ENCODE results near the gene CFAP53. TPM values are rescaled to one million over a fixed set of nuclear protein-coding genes. Genes with fewer than 3 reads are reported as not detected.

The CFAP53 gene
- total and polyA plus RNA-seq, 2 of the 13 experiments (the other 11 are each of a cell fraction or from before 2014, with no cell fraction given): 0.05 to 0.07 TPM

DNA sequence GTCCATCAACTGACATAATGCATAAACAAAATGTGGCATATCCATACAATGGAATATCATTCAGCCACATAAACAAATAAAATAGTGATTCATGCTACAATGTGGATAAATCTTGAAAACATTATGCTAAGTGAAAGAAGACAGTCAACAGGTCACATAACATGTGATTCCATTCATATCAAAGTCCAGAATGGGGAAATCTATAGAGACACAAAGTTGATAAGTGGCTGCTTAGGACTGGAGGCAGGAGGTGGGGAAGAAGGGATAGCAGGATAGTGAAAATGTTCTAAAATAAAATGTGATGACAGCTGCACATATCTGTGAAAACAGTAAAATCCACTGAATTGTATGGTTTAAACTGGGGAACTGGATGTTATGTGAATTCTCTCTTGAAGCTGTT lies 18.7 kb downstream of the CFAP53 start (continued):
- TF ChIP-seq, protein P1, sequence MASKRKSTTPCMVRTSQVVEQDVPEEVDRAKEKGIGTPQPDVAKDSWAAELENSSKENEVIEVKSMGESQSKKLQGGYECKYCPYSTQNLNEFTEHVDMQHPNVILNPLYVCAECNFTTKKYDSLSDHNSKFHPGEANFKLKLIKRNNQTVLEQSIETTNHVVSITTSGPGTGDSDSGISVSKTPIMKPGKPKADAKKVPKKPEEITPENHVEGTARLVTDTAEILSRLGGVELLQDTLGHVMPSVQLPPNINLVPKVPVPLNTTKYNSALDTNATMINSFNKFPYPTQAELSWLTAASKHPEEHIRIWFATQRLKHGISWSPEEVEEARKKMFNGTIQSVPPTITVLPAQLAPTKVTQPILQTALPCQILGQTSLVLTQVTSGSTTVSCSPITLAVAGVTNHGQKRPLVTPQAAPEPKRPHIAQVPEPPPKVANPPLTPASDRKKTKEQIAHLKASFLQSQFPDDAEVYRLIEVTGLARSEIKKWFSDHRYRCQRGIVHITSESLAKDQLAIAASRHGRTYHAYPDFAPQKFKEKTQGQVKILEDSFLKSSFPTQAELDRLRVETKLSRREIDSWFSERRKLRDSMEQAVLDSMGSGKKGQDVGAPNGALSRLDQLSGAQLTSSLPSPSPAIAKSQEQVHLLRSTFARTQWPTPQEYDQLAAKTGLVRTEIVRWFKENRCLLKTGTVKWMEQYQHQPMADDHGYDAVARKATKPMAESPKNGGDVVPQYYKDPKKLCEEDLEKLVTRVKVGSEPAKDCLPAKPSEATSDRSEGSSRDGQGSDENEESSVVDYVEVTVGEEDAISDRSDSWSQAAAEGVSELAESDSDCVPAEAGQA (IDR thresholded peaks at IDR 0.05; ENCODE audit: low read depth): no peak
- TF ChIP-seq, protein P1 (CRISPR knock-in tag; IDR thresholded peaks at IDR 0.05; ENCODE audit: borderline replicate concordance): no peak
- TF ChIP-seq ZFP90 (CRISPR knock-in tag; IDR thresholded peaks at IDR 0.05; ENCODE audit: borderline replicate concordance): no peak
- TF ChIP-seq, protein P2, sequence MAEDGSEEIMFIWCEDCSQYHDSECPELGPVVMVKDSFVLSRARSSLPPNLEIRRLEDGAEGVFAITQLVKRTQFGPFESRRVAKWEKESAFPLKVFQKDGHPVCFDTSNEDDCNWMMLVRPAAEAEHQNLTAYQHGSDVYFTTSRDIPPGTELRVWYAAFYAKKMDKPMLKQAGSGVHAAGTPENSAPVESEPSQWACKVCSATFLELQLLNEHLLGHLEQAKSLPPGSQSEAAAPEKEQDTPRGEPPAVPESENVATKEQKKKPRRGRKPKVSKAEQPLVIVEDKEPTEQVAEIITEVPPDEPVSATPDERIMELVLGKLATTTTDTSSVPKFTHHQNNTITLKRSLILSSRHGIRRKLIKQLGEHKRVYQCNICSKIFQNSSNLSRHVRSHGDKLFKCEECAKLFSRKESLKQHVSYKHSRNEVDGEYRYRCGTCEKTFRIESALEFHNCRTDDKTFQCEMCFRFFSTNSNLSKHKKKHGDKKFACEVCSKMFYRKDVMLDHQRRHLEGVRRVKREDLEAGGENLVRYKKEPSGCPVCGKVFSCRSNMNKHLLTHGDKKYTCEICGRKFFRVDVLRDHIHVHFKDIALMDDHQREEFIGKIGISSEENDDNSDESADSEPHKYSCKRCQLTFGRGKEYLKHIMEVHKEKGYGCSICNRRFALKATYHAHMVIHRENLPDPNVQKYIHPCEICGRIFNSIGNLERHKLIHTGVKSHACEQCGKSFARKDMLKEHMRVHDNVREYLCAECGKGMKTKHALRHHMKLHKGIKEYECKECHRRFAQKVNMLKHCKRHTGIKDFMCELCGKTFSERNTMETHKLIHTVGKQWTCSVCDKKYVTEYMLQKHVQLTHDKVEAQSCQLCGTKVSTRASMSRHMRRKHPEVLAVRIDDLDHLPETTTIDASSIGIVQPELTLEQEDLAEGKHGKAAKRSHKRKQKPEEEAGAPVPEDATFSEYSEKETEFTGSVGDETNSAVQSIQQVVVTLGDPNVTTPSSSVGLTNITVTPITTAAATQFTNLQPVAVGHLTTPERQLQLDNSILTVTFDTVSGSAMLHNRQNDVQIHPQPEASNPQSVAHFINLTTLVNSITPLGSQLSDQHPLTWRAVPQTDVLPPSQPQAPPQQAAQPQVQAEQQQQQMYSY (CRISPR knock-in tag; IDR thresholded peaks at IDR 0.05): no peak
- TF ChIP-seq, protein P3, sequence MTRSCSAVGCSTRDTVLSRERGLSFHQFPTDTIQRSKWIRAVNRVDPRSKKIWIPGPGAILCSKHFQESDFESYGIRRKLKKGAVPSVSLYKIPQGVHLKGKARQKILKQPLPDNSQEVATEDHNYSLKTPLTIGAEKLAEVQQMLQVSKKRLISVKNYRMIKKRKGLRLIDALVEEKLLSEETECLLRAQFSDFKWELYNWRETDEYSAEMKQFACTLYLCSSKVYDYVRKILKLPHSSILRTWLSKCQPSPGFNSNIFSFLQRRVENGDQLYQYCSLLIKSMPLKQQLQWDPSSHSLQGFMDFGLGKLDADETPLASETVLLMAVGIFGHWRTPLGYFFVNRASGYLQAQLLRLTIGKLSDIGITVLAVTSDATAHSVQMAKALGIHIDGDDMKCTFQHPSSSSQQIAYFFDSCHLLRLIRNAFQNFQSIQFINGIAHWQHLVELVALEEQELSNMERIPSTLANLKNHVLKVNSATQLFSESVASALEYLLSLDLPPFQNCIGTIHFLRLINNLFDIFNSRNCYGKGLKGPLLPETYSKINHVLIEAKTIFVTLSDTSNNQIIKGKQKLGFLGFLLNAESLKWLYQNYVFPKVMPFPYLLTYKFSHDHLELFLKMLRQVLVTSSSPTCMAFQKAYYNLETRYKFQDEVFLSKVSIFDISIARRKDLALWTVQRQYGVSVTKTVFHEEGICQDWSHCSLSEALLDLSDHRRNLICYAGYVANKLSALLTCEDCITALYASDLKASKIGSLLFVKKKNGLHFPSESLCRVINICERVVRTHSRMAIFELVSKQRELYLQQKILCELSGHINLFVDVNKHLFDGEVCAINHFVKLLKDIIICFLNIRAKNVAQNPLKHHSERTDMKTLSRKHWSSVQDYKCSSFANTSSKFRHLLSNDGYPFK (CRISPR knock-in tag; IDR thresholded peaks at IDR 0.05; ENCODE audit: borderline replicate concordance): no peak
- TF ChIP-seq, protein P4, sequence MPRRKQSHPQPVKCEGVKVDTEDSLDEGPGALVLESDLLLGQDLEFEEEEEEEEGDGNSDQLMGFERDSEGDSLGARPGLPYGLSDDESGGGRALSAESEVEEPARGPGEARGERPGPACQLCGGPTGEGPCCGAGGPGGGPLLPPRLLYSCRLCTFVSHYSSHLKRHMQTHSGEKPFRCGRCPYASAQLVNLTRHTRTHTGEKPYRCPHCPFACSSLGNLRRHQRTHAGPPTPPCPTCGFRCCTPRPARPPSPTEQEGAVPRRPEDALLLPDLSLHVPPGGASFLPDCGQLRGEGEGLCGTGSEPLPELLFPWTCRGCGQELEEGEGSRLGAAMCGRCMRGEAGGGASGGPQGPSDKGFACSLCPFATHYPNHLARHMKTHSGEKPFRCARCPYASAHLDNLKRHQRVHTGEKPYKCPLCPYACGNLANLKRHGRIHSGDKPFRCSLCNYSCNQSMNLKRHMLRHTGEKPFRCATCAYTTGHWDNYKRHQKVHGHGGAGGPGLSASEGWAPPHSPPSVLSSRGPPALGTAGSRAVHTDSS (CRISPR knock-in tag; conservative IDR thresholded peaks at IDR 0.05): no peak
- TF ChIP-seq, protein P5, sequence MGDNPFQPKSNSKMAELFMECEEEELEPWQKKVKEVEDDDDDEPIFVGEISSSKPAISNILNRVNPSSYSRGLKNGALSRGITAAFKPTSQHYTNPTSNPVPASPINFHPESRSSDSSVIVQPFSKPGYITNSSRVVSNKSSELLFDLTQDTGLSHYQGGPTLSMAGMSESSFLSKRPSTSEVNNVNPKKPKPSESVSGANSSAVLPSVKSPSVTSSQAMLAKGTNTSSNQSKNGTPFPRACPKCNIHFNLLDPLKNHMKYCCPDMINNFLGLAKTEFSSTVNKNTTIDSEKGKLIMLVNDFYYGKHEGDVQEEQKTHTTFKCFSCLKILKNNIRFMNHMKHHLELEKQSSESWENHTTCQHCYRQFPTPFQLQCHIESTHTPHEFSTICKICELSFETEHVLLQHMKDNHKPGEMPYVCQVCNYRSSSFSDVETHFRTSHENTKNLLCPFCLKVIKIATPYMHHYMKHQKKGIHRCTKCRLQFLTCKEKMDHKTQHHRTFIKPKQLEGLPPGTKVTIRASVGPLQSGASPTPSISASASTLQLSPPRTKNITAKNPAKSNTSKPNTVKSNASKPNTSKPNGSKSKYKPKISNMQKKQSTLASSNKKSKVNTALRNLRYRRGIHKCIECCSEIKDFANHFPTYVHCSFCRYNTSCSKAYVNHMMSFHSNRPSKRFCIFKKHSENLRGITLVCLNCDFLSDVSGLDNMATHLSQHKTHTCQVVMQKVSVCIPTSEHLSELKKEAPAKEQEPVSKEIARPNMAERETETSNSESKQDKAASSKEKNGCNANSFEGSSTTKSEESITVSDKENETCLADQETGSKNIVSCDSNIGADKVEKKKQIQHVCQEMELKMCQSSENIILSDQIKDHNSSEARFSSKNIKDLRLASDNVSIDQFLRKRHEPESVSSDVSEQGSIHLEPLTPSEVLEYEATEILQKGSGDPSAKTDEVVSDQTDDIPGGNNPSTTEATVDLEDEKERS (CRISPR knock-in tag; IDR thresholded peaks at IDR 0.05): no peak
- TF ChIP-seq ZNF326 (CRISPR knock-in tag; IDR thresholded peaks at IDR 0.05; ENCODE audit: borderline replicate concordance): no peak
- no peak for TF ChIP-seq ZNF792 (CRISPR knock-in tag; IDR thresholded peaks at IDR 0.05)
